ENCODE data around the gene RGPD3. TPM values are rescaled to one million over a fixed set of nuclear protein-coding genes. Genes with fewer than 3 reads are reported as not detected.
A peak's percentile ranks its signal among the peaks of the same experiment; 100 is the strongest.

Gene RGPD3
- total and polyA plus RNA-seq, 9 of the 15 experiments (the other 6 are each of a cell fraction or from before 2014, with no cell fraction given) = 0.01 to 0.03 TPM; not detected in 7

DNA sequence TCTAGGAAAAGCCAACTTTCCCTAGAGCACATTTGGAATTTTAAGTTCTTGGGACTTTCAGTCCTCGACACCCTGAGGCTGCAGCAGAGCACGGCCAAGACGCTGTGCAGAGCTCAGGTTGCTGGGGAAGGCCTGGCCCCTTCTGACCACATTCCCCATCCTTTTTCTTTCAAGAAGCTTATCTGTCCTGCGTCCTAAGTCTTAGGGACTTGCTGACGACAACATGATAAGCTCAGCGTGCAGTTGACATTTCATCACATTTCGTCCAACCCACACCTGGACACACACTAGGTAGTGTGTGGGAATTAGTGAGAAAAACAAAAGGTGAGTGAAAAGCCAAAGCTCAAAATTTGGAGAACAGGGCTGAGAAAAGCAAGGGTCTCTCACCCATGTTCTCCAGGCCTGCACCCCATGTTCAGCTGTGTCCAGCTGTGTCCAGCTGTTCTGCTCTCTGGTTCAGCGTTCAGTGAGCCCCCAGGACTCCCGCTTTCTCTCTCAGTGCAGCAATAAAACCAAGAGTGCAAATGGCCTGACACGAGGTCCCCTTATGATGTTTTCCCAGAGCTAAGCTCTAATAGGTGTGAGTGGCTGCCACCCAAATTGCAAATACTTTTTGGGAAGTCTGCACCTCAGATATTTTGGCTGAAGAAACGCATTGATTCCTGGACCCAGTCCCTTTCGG lies 101.9 kb downstream of the RGPD3 start:
- Histone ChIP-seq H3K4me1 (replicated peaks in 1 of 2; ENCODE audit: control insufficient read depth in 2 of 2, insufficient read depth in 2 of 2, low read length in 2 of 2) (no peaks in the 10 kb centered on the region), H4K20me1 (replicated peaks; ENCODE audit: control insufficient read depth, insufficient read depth, low read length) (no peaks in the 10 kb centered on the region), H3K9me1 (ENCODE audit: control insufficient read depth, insufficient read depth, low read length) (no peaks in the 10 kb centered on the region), H3K27me3 (ENCODE audit: control insufficient read depth in 2 of 2, insufficient read depth in 2 of 2, low read length in 2 of 2) (no peaks in the 10 kb centered on the region), H3K4me3 (no peak overlapping the region), H3K36me3 (ENCODE audit: control insufficient read depth, insufficient read depth, low read length) (no peaks in the 10 kb centered on the region), H3K27ac (ENCODE audit: extremely low read depth, low read depth, low read length) (no peak overlapping the region), H3K9ac (ENCODE audit: insufficient read depth in 1 of 2, low read depth in 2 of 2, low read length in 2 of 2) (no peak overlapping the region), H3K79me2 (ENCODE audit: control insufficient read depth, insufficient read depth, low read length) (no peaks in the 10 kb centered on the region), H2AFZ (ENCODE audit: low read depth, low read length) (no peak overlapping the region), H3K9me3 (replicated peaks; ENCODE audit: control insufficient read depth, insufficient read depth, low read depth, low read length) (no peaks in the 10 kb centered on the region), H3K4me2 (ENCODE audit: insufficient read depth, low read length) (no peak overlapping the region)
- 2% methylated on average over 12 of the region's 12 CpGs for whole genome bisulfite sequencing (ENCODE audit: insufficient coverage, low coverage, missing lambda C conversion rate)
- FAIRE-seq = no peak
- CTCF ChIA-PET (ENCODE audit: low intra/inter-chr PET ratio) = no interaction called here
- TF ChIP-seq ZNF57 (CRISPR knock-in tag; IDR thresholded peaks at IDR 0.05) (no peak), NELFE (IDR thresholded peaks at IDR 0.05; ENCODE audit: insufficient read depth, insufficient read length) (no peak), NCOA1 (IDR thresholded peaks at IDR 0.05; ENCODE audit: low read depth) (no peak), TAL1 (IDR thresholded peaks at IDR 0.05) (no peak), RFX7 (CRISPR knock-in tag; IDR thresholded peaks at IDR 0.05) (no peak), CXXC5 (CRISPR knock-in tag; IDR thresholded peaks at IDR 0.05) (no peak), SIN3A (IDR thresholded peaks at IDR 0.05; ENCODE audit: borderline replicate concordance in 2 of 2, control insufficient read depth in 1 of 2, low read depth in 2 of 2, low read length in 2 of 2) (no peak), TCF7L2 (IDR thresholded peaks at IDR 0.05; ENCODE audit: low read depth, low read length) (no peak), NCOA6 (IDR thresholded peaks at IDR 0.05) (no peak), PHB2 (IDR thresholded peaks at IDR 0.05; ENCODE audit: low read depth) (no peak), ZKSCAN1 (IDR thresholded peaks at IDR 0.05; ENCODE audit: low read depth, low read length) (no peak)
- POLR2A ChIA-PET = interaction anchor here (0.5 to 1.5 kb wide), 2 partner anchors 22 to 282 kb away, joined by 3 read pairs; no protein-coding TSS in a partner anchor
- no peak for DNase-seq (ENCODE audit: extremely low read depth in 1 of 4, low spot score in 3 of 4)
- in situ Hi-C loops (cut with MboI) = no loop called here
- BruUV-seq (replicated peaks) = no TSS peak
- peak; percentile 60; the same call in 2 of the 3 replicates for ATAC-seq
- intact Hi-C loops (cut with micrococcal nuclease) = no loop called here
